HL-60/S4 treated with phorbol 12-myristate 13-acetate at 8.2 ng/mL for 4 days and 3 days (cell line): Measurements from ENCODE around the gene WDR88.

Experiments used
- in situ Hi-C: fragments of 300-500 bp; cut with MboI; formaldehyde crosslinking; loops from 2 replicates; pipeline ENCODE4 v1.15.0; 2022; ENCODE audit warnings: low sequenced_read_pairs

WDR88 gene, protein sequence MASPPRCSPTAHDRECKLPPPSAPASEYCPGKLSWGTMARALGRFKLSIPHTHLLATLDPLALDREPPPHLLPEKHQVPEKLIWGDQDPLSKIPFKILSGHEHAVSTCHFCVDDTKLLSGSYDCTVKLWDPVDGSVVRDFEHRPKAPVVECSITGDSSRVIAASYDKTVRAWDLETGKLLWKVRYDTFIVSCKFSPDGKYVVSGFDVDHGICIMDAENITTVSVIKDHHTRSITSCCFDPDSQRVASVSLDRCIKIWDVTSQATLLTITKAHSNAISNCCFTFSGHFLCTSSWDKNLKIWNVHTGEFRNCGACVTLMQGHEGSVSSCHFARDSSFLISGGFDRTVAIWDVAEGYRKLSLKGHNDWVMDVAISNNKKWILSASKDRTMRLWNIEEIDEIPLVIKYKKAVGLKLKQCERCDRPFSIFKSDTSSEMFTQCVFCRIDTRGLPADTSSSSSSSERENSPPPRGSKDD

DNA sequence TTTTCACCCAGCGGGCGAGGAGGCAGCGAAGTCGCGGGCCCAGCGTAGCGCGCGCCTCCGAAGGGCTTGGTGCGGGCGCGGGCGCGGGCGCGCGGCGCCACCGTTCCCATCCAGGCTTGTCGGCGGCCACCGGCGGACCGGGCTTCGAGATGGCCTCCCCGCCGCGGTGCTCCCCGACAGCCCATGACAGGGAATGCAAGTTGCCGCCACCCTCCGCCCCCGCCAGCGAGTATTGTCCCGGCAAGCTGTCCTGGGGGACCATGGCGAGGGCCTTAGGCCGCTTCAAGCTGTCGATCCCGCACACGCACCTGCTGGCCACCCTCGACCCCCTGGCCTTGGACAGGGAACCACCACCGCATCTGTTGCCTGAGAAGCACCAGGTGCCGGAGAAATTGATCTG lies at the start of gene WDR88:
TSS of gene WDR88 (plus strand) at position 94 of the 400 bp plus-strand sequence. CDS start at position 150, 56 bp downstream.
- in situ Hi-C loops: loop anchor here (25.0 kb wide), 2 partner anchors 280 to 630 kb away; no protein-coding TSS in a partner anchor

DNA sequence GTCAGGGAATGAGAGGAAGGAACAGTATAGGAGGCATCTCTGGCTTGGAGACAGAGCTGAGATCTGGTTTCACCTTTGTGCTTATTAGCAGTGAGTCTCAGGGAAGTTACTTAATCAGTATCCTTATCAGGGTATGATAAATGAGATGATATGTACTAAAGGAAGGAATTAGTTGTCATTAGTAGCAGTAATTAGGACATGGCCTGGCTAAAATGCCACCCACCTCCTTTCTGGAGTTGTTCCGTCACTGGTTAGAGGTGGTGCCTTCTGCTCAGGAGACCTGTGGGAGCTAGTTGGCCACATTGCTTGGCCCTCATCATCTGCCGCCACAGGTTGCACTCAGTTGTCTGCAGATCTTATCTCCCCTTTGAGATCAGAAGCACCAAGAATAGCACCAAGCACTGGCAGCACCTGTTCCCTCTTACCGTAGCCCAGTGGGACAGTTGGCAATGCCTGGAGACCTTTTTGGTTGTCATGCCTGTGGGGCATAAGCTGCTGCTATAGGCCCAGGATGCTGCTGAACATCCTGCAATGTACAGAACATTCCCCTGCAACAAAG lies 46.3 kb upstream of the WDR88 start:
- in situ Hi-C loops: loop anchor here (25.0 kb wide), 1 partner anchor 398 kb away; the partner anchor contains the start of genes ANKRD27, NUDT19 and RGS9BP

DNA sequence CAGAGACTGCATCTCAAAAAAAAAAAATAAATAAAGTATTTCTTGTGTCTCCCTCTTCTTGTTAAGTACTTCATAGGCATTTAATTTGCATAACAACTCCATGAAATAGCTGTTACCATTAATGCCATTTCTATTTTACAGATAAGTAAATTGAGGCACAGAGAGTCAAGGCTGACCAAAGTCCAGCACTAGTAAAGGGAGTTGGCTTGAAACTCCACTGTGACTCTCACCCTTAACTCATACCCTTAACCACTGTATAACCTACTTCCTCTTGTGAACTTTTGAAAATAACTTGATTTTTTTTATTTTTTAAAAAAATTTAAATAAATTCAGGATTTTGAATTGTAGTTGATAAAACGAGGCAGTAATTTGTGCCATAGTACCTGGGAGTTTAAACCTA lies 45.0 kb upstream of the WDR88 start:
- in situ Hi-C loops: loop anchor here (25.0 kb wide), 1 partner anchor 400 kb away; the partner anchor contains the start of genes ANKRD27, NUDT19 and RGS9BP

DNA sequence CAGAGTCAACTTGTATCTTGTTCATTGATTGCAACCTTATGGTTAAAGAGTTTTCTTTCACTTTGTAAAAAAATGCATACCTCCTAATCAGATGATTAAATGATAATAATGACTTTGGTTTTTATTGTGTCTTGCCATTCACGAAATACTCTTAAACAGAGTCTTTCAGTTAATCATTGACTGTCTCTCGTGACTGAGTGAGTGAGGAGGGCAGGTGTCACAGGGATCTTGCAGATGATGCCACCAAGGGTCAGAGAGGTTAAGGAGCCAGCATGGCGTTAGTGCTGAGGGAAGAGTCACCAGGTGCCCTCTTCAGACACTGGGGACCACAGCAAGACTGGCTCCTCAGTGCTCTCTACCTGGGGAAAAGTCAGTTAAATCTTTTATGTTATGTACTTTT lies 42.9 kb upstream of the WDR88 start:
- in situ Hi-C loops: loop anchor here (25.0 kb wide), 1 partner anchor 402 kb away; the partner anchor contains the start of genes ANKRD27, NUDT19 and RGS9BP

DNA sequence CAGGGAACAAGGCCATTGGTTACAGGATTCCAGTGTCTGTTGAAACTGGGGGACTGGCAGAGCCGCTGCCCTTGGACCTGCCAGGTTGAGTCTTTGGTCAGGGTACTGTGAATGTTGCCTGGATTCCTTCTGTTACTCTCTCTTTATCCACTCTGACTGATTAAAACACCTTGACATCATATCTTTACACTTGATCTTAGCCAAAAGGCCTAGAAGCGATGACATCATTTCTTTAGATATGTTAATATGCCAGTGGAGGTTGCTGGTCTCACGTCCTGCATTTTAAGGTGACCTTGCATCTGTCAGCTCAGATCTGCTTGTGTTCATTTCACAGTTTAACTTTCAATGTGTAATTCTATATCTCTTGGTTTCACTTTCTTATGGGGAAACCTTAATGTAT lies 41.7 kb upstream of the WDR88 start:
- in situ Hi-C loops: loop anchor here (25.0 kb wide), 1 partner anchor 403 kb away; the partner anchor contains the start of genes ANKRD27, NUDT19 and RGS9BP

DNA sequence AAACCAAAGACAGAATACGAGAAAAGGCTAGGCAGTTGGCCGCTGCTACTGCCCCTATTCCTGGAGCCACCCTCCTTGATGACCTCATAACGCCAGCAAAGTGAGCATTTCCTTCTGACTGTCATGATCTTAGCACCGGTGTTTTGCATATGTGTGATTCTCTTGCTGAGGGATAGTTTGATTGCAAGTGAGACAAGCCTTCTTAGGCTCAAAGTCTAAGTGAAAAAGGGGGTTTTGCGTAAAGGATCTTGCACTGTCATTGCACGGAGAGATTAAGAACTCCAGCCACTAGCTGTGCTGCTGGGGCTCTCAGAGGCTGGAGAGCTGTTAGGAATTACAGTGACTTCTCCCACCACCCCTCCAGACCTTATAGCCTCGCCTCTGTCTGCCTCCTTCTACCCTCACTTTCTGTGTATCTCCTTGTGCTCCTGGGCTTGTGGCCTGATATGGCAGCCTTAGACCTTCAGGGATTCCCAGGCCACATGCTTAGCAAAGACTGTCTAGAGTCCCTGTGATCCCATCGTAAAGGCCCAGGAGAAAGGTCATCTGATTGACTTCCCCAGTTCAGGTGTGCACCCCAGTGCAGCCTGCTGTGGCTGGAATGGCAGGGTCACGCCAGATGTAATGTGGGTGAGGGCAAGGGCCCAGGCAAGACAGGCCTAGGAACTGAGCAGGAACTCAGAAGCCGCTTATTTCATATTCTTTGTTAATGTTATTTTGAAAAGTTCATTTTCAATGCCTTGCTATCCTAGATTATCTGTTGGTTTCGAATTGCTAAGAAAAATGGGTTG lies 38.3 kb upstream of the WDR88 start:
- in situ Hi-C loops: loop anchor here (25.0 kb wide), 1 partner anchor 406 kb away; the partner anchor contains the start of genes ANKRD27, NUDT19 and RGS9BP

DNA sequence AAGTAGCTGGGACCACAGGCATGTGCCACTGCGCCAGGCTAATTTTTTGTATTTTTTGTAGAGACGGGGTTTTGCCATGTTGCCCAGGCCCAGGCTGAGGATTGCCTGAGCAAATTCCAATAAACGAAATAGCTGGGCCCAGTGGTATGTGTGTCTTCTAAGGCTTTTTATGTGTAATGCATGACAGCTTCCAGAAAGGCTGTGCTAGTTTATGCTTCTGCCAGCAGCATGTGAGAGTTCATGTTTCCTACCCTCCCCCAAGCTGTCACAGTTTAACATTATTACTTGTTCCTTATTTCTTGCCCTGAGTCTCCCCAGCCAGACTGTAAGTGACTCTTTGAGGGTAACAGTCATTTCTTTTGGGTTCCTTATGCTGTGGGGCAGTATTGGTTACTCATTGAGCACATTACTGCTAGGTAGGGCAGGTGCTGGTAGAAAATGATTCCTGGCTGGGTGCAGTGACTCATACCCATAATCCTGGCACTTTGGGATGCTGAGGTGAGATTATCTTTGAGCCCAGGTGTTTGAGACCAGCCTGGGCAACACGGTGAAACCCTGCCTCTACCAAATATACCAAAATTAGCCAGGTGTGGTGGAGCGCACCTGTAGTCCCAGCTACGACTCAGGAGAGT lies 37.4 kb upstream of the WDR88 start:
- in situ Hi-C loops: loop anchor here (25.0 kb wide), 1 partner anchor 407 kb away; the partner anchor contains the start of genes ANKRD27, NUDT19 and RGS9BP

DNA sequence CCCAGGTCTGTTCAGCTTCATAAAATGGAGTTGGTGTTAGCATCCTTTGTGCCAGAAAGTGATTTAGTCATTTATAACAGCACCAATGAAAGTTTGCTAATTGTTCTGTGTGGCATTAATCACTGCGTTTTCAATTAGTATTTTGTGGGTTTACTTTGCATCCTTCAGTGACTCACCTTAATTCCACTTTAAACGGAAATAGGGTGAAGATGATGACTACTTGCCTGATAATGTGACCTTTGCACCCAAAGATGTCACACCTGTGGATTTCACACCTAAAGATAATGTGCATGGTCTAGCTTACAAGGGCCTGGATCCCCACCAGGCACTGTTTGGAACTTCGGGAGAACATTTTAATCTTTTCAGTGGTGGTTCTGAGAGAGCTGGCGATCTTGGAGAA lies 35.9 kb upstream of the WDR88 start:
- in situ Hi-C loops: loop anchor here (25.0 kb wide), 1 partner anchor 409 kb away; the partner anchor contains the start of genes ANKRD27, NUDT19 and RGS9BP

DNA sequence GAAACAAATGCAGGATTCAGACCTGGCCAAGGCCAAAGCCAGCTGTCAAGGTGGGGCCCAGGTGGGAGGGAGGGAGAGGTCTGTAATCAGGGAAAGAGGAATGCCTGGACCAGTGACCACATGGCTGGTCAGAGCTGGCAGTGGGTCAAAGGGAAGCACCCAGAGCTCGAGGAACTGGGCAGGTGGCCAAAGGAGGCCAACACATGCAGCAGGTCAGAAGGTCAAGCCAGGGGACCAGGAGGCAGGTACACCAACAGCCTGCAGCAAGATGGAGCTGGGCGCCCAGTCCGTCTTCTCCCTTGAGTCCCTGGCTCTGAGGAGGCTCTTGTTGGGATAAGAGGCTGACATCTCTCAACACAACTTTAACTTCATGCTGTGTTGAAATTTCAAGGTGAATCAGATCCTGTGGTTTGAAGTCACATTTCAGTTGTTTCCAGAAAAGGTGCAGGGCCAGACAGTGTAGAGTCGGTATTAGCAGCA lies 33.8 kb upstream of the WDR88 start:
- in situ Hi-C loops: loop anchor here (25.0 kb wide), 1 partner anchor 411 kb away; the partner anchor contains the start of genes ANKRD27, NUDT19 and RGS9BP

DNA sequence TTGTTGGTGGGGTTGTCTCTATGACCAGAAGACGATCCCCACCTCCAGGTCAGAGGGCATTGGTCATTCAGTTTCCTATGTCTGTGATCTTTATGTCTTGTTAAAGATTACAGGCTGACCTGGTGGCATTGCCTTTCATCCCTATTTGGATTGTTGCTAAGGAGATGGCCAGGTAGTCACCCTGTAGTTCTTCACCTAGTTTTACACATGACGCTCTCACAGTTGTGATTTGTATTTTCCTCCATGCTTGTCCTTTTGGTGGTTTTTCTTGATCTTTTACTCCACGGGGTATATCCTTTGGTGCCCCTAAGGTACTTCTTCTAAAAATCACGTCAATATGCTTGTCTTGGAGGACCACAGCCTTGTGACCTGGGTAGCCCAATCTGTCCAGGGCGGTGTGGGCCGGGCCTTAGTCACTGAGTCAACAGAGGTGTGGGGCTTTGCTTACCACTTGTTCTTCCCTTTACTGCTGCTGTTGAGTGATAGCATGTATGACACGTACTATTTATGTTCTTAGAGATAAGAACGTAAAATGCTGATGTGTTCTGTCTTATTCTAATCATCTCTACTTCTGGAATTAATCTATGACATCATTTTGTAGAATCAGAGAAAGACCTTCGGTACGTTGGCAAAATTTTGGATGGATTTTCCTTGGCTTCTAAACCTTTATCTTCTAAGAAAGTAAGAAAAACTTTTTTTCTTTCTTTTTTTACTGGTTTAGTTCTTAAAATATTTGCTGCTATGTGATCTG lies 30.8 kb upstream of the WDR88 start:
- in situ Hi-C loops: no loop called here

DNA sequence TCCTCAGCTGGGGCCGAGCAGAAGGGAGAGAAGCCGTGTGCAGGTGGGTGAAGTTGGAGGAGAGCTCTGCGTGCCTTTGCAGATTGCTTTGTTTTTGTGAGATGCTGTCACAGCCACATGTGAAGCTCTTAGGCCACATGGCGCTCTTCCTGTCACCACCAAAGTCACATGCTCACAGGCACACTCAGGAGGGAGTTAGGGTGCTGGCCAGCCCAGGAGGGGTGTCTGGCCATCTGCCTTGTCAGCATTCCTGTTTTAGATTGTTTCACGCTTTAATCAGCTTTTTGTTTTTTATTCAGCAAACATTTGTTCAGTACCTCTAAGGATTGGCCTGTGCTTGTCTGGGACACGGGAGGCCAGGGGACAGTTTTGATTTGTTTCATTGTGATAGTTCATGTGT lies 29.0 kb upstream of the WDR88 start:
- in situ Hi-C loops: no loop called here

DNA sequence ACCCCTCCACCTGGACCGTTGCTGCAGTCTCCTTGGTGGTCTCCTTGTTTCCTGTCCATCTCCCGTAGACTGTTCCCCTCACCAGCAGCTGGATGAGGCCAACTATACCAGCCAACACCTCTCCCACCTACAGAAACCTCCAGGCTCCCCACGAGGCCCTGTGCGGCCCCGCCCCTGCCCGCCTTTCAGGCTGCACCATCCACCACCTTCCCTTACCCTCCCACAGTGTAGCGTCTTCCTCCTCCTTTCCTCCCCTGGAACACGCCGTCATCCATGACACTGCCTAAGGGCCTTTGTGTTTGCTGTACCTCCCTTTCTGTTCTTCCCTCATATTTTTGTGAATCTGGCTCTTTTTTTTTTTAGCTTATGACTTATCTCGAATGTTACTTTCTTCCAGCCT lies 23.8 kb upstream of the WDR88 start:
- in situ Hi-C loops: no loop called here

DNA sequence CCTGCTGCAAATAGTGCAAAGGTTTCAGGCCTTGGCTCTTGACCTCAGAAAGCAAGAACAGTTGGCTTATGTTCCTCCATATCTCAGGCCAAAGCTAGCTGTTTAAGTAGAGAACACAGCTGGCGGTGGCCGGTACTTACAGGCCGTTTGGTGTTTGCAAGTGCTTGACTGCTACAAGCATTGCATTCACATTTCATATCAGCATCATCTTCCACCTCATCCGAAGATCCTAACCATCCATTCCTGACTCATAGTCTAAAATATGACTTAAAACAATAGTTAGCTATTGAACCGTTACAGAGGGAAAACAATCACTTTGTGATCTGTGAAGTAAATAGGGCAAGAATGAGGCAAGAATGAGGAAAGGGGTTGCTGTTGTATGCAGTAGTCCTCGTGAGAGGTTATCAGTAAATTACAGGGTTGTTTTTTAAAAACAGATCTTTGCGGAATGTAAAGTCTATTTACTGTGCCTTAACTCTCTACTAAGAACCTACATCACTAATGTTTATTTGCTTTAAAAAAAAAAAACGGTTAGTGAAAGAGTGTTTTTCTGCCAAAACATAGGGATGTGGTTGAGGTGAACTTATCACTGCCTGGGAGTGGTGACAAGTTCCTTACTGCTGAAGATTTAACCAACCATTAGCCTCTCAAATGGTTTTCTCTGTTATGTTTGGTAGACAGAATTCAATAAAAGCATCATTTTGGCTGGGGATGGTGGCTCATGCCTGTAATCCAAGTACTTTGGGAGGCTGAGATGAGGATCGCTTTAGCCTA lies 21.6 kb upstream of the WDR88 start:
- in situ Hi-C loops: no loop called here

DNA sequence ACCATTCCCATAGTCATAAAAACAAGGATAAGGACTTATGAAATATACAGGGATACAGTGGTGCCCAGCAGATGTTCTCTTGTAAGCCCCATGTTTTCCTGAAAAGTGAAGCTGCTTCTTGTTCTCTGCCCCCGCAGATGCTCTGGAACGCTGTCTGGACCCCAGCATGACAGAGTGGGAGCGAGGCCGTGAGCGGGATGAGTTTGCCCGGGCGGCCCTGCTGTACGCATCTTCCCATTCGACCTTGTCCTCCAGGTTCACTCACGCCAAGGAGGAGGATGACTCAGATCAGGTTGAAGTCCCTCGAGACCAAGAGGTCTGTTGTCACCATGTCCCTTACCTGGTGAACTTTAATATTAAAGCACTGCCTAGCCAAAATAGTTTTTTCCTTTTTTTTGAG lies 20.3 kb upstream of the WDR88 start:
- in situ Hi-C loops: no loop called here

DNA sequence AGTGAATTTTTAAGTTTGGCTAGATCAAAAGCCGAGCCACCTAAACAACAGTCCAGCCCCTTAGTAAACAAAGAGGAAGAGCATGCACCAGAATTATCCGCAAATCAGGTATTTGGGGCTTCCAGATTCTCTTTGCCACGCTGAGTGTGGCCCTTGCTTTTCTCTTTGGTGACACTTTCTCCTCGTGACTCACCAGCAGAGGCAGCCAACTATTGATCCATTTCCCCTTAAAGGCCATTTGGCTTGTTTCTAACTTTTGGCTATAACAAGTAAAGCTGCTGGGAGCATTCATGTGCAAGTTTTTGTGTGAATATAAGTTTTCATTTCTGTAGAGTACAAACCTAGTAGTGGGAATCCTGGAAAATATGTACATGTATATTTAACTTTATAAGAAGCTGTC lies 17.6 kb upstream of the WDR88 start:
- in situ Hi-C loops: no loop called here

DNA sequence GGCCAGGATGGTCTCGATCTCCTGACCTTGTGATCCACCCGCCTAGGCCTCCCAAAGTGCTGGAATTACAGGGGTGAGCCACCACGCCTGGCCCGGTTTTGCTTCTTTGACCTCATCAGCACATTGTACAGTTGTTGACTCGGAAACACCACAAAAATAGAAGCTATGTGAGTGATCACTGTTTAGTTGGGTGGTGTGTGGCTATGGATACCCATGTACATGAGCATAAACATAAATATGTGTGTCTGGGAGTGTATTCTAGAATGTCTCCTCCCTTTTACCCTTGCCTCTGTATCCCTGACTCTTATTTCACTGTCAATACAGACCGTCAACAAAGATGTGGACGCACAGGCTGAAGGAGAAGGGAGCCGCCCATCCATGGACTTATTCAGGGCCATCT lies 14.4 kb upstream of the WDR88 start:
- in situ Hi-C loops: no loop called here

DNA sequence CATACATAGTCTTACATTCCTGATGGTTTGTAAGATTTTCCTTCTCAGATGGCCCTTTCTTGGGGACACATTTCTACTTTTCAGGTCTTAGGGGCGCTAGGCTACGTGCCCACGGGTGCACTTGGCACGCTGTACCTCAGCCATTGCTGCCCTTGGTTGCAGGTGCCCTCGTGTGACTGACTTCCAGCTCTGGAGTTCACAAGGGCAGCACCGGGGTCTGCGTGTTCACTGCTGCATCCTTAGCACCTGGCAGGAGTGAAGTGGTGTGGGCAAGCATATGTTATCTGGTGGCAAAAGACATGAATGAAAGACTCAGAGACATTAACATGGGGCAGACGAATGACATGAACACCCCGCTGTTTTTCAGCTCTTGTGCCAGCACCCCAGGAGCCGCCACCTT lies 13.3 kb upstream of the WDR88 start:
- in situ Hi-C loops: no loop called here

DNA sequence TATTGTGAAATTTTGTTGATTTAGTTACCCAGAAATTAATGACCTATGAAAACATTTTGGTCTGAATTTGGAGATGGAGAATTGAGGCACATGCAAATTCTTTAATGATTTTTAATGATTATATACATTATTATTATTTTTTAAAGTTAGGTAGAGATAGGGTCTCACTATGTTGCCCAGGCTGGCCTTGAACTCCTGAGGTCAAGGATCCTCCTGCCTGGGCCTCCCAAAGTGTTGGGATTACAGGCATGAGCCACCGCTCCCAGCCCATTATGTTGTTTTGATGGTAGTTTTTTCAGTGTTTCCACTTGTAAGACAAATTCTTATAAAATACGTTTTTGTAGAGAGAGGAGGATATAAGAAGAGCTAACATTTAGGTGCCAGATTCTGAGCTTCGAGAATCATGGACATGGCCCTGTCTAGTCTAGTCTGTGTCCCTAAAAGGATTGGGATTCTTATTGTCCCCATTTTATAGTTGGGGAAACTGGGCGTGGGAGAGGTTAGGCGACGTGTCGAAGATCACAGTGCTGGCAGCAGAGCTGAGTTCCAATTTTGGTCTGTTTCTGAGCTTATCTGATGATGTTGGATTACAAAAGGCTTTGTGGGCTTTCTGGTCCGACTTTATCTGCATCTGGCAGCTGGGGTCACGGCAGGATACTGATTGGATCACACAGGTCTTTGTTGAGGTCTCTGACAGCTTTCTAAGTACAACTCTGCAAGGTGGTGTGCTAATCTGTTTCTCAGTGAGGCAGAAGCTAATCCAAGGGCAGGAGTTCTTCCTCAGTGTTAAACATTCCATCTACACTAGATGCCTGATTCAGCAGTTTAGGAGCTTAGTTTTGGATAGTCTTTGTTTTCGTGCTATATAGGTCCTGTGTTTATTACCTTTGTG lies 7.5 kb upstream of the WDR88 start:
- in situ Hi-C loops: loop anchor here (25.0 kb wide), 2 partner anchors 288 to 638 kb away; no protein-coding TSS in a partner anchor
